ENCODE data around the gene CNTN5. TPM values are rescaled to one million over a fixed set of nuclear protein-coding genes. Genes with fewer than 3 reads are reported as not detected.

CNTN5 gene
- total RNA-seq, 1 experiment from 2014 or later = not detected

- Histone ChIP-seq H2BK15ac (ENCODE audit: low read depth, low read length) (no peak overlapping the region), H3K9ac (ENCODE audit: extremely low read depth, insufficient read length, low read length) (no peak overlapping the region), H3K14ac (ENCODE audit: insufficient read depth, low read length) (no peak overlapping the region), H3K4me2 (ENCODE audit: insufficient read depth, insufficient read length, low read length) (no peak overlapping the region), H3K79me2 (ENCODE audit: insufficient read depth, low read length) (no peaks in the 10 kb centered on the region), H3K56ac (ENCODE audit: insufficient read length, low read depth, low read length) (no peak overlapping the region), H3K79me1 (ENCODE audit: insufficient read depth, low read depth, low read length, poor library complexity, severe bottlenecking) (no peaks in the 10 kb centered on the region), H3K9me3 (ENCODE audit: control insufficient read depth, low read depth, low read length) (no peaks in the 10 kb centered on the region), H3K27ac (ENCODE audit: insufficient read length, low read depth, low read length) (no peak overlapping the region), H3T11ph (ENCODE audit: low read length) (no peak overlapping the region), H3K4me1 (ENCODE audit: insufficient read depth, low read length) (no peaks in the 10 kb centered on the region), H4K5ac (ENCODE audit: insufficient read length, low read depth, low read length) (no peak overlapping the region), H4K20me1 (ENCODE audit: control insufficient read depth, insufficient read depth, insufficient read length) (no peaks in the 10 kb centered on the region), H2BK120ac (ENCODE audit: low read depth, low read length, poor library complexity, severe bottlenecking) (no peak overlapping the region), H4K8ac (replicated peaks; ENCODE audit: insufficient read length, low read depth, low read length) (no peak overlapping the region), H2BK5ac (ENCODE audit: insufficient read length, low read length) (no peak overlapping the region), H3K18ac (ENCODE audit: insufficient read length, low read depth, low read length) (no peak overlapping the region), H3K23ac (ENCODE audit: insufficient read length, low read depth, low read length) (no peak overlapping the region), H2BK12ac (ENCODE audit: insufficient read length, low read depth, low read length) (no peak overlapping the region), H2AFZ (ENCODE audit: low read length) (no peak overlapping the region), H3K4ac (ENCODE audit: low read depth, low read length) (no peak overlapping the region), H2AK5ac (ENCODE audit: insufficient read length, low read length) (no peak overlapping the region), H3K23me2 (ENCODE audit: insufficient read length, low read depth, low read length, poor library complexity, severe bottlenecking) (no peaks in the 10 kb centered on the region), H4K91ac (ENCODE audit: insufficient read length, low read depth, low read length) (no peak overlapping the region), H3K27me3 (ENCODE audit: insufficient read depth, low read length) (no peaks in the 10 kb centered on the region), H2BK20ac (ENCODE audit: low read depth, low read length, poor library complexity, severe bottlenecking) (no peak overlapping the region)
- no peak for DNase-seq
- Mint-ChIP-seq H3K4me1 (no peaks in the 10 kb centered on the region), H3K4me3 (no peak overlapping the region), H3K9me3 (peaks cover 2 to 8% of the 10 kb centered on the region in 2 experiments; a peak in 4 of 5 replicates), H3K27me3 (ENCODE audit: low read depth) (no peaks in the 10 kb centered on the region), H3K36me3 (ENCODE audit: insufficient read depth in 1 of 3, low read depth in 3 of 3) (no peaks in the 10 kb centered on the region), H3K27ac (no peak overlapping the region)
- no peak for TF ChIP-seq CTCF (conservative IDR thresholded peaks at IDR 0.05)
Measured at GRCh38 chr11:99148352-99148751, 127.6 kb downstream of the CNTN5 start.
